ENCODE data around the gene ZNF236. TPM values are rescaled to one million over a fixed set of nuclear protein-coding genes. Genes with fewer than 3 reads are reported as not detected.

ZNF236 gene
- total and polyA plus RNA-seq, 2 donors (not counting 3 experiments of a cell fraction or from before 2014, with no cell fraction given), result 4.5 to 14.7 TPM

GRCh38 chr18:76957384-76958355 lies 135.3 kb downstream of the ZNF236 start:
- Histone ChIP-seq H3K4me3 (replicated peaks in 1 of 3; ENCODE audit: insufficient read depth in 1 of 3, low read depth in 1 of 3, low read length in 3 of 3) (no peak overlapping the region), H3K9ac (replicated peaks; ENCODE audit: extremely low read depth, insufficient read depth, low read length) (no peak overlapping the region), H3K9me3 (replicated peaks; ENCODE audit: control insufficient read depth, insufficient read depth, low read length) (no peaks in the 10 kb centered on the region), H3K4me1 (ENCODE audit: control insufficient read depth, extremely low read depth, insufficient read depth, low read length) (peaks cover 18% of the 10 kb centered on the region), H3K27ac (ENCODE audit: insufficient read depth, low read depth, low read length) (no peak overlapping the region), H3K9me1 (replicated peaks; ENCODE audit: control insufficient read depth, extremely low read depth, insufficient read depth, low read length) (no peaks in the 10 kb centered on the region), H2AFZ (ENCODE audit: low read depth, low read length) (no peak overlapping the region), H4K20me1 (replicated peaks; ENCODE audit: control insufficient read depth, extremely low read depth, insufficient read depth, low read length) (no peaks in the 10 kb centered on the region), H3K4me2 (ENCODE audit: insufficient read depth, low read length) (no peak overlapping the region), H3K36me3 (ENCODE audit: control insufficient read depth in 2 of 2, extremely low read depth in 1 of 2, insufficient read depth in 2 of 2, low read length in 2 of 2) (peaks cover 7 to 12% of the 10 kb centered on the region in 2 experiments), H3K27me3 (ENCODE audit: control insufficient read depth in 2 of 2, insufficient read depth in 2 of 2, low read length in 2 of 2) (no peaks in the 10 kb centered on the region), H3K79me2 (ENCODE audit: control insufficient read depth, insufficient read depth, low read length) (no peaks in the 10 kb centered on the region)
- intact Hi-C loops (cut with micrococcal nuclease), result loop anchor here (10.0 kb wide), 1 partner anchor 133 kb away; the partner anchor contains the start of gene ZNF236
- DNase-seq (ENCODE audit: low read depth, low spot score) (no peak), FAIRE-seq (no peak)
- BruUV-seq (replicated peaks), result no TSS peak
- TF ChIP-seq CTCF (IDR thresholded peaks at IDR 0.05; ENCODE audit: extremely low read depth in 1 of 2, insufficient read depth in 1 of 2, low read depth in 1 of 2, low read length in 2 of 2) (no peak), FOS (IDR thresholded peaks at IDR 0.05; ENCODE audit: borderline replicate concordance, insufficient read depth, low read length) (no peak), MAX (IDR thresholded peaks at IDR 0.05; ENCODE audit: insufficient read depth, insufficient read length) (no peak), GATA2 (IDR thresholded peaks at IDR 0.05; ENCODE audit: insufficient read depth, insufficient read length, low read depth, low read length) (no peak), MYC (IDR thresholded peaks at IDR 0.05; ENCODE audit: low read depth, low read length) (no peak), POLR2A (IDR thresholded peaks at IDR 0.05; ENCODE audit: low read depth, low read length) (no peak), POLR2AphosphoS5 (IDR thresholded peaks at IDR 0.05; ENCODE audit: insufficient read depth, low read depth, low read length) (no peak), JUN (IDR thresholded peaks at IDR 0.05; ENCODE audit: borderline replicate concordance, insufficient read depth, insufficient read length, low read depth) (no peak), EZH2 (IDR thresholded peaks at IDR 0.05; ENCODE audit: borderline replicate concordance, low read depth, low read length, severe bottlenecking) (no peak)
- dilution Hi-C loops (cut with MboI; ENCODE audit: extremely low pct_ligation_motif_present, low sequenced_read_pairs), result no loop called here
- ChIA-PET CTCF (interaction anchor here (0.8 to 2.5 kb wide), 3 partner anchors 13 to 156 kb away, joined by 3 to 7 read pairs (median 6); no protein-coding TSS in a partner anchor), POLR2A (no interaction called here)

Measured in endothelial cell of umbilical vein (primary cell).